HepG2 (cell line): Measurements from ENCODE around the gene STK32C.

Experiments used
- CBX5 ChIP-seq: sonication (generic); formaldehyde crosslinking; IDR thresholded peaks from 2 replicates; pipeline ENCODE4 v1.4.0; 2020; ENCODE audit warnings: missing genetic modification reagents, borderline replicate concordance
- EP300 ChIP-seq, 3 experiments: sonication (generic) in 1 of 3; formaldehyde crosslinking in 1 of 3; IDR thresholded peaks; 2 replicates each; pipeline versions ENCODE4 v1.5.1 to v1.6.1; 2011 to 2020; ENCODE audit warnings: low read depth in 2 of 3, low read length in 2 of 3, borderline replicate concordance in 1 of 3, improper control_type of control experiment in 1 of 3, mild to moderate bottlenecking in 1 of 3, missing genetic modification reagents in 1 of 3, moderate library complexity in 1 of 3
- NONO ChIP-seq, 2 experiments: fragments of 450-650 bp in 1 of 2; sonication (generic) in 1 of 2; formaldehyde crosslinking in 1 of 2; IDR thresholded peaks in 1 of 2; conservative IDR thresholded peaks in 1 of 2; 2 replicates each; pipeline versions ENCODE4 v1.6.1 to v1.8.0; 2017 to 2022; ENCODE audit warnings: mild to moderate bottlenecking in 1 of 2, missing genetic modification reagents in 1 of 2, moderate library complexity in 1 of 2
- POLR2AphosphoS5 ChIP-seq: IDR thresholded peaks from 2 replicates; pipeline ENCODE4 v1.6.1; 2012; ENCODE audit warnings: low read depth, low read length
- TF ChIP-seq, protein P1 (sequence below): sonication (generic); formaldehyde crosslinking; IDR thresholded peaks from 2 replicates; pipeline ENCODE4 v1.4.0; 2020; ENCODE audit warnings: mild to moderate bottlenecking, missing genetic modification reagents

DNA sequence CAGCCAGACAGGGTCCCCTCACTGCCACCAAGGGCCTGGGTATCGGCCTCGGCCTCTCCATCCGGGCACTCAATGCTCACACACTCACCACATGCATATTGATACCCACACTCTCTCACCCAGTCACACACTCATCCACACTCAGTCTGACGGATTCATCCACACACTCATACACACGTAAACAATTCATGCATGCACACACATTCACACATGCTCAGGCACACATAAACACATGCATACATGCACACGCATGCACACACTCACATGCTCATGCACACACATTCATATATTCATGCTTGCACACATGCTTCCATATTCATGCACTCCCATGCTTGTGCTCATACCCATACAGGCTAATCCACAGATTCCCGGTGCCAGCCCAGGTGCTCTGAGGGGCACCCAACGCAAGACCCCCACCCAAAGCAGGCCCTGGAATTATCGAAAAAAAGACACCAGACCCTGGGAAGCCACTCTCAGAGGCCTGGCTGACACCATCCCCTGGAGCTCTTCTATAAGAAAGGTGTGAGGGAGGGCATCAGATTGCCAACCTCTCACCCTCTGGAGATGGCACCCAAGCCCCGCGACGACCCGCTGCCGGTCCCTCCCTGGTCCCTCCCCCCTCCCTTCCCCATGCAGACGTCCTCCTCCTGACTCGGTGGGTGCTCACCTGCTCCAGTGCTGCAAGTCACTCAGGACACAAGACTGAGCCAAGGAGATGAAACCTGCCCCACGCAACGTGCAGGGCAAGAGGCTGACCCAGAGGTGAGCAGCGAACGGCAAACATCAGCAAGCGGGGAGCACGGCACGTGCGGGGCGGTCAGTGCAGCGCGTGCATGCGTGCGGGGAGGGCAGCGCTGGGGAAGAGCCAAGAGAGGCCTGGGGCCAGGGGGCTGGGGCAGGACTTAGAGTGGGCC, 15.2 kb downstream of the STK32C start:
- no peak for TF ChIP-seq EP300 (IDR thresholded peaks at IDR 0.05; ENCODE audit: low read depth in 2 of 2, low read length in 2 of 2)
- no peak for TF ChIP-seq EP300 (CRISPR knock-in tag; IDR thresholded peaks at IDR 0.05; ENCODE audit: borderline replicate concordance)
- TF ChIP-seq, protein P1, sequence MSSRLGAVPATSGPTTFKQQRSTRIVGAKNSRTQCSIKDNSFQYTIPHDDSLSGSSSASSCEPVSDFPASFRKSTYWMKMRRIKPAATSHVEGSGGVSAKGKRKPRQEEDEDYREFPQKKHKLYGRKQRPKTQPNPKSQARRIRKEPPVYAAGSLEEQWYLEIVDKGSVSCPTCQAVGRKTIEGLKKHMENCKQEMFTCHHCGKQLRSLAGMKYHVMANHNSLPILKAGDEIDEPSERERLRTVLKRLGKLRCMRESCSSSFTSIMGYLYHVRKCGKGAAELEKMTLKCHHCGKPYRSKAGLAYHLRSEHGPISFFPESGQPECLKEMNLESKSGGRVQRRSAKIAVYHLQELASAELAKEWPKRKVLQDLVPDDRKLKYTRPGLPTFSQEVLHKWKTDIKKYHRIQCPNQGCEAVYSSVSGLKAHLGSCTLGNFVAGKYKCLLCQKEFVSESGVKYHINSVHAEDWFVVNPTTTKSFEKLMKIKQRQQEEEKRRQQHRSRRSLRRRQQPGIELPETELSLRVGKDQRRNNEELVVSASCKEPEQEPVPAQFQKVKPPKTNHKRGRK = no peak
- TF ChIP-seq NONO (IDR thresholded peaks at IDR 0.05) = no peak
- TF ChIP-seq NONO (CRISPR knock-in tag; conservative IDR thresholded peaks at IDR 0.05) = no peak
- no peak for TF ChIP-seq CBX5 (CRISPR knock-in tag)
- no peak for TF ChIP-seq POLR2AphosphoS5
